GM12878 (cell line): ENCODE measurements around the gene EIF2B4. TPM values are rescaled to one million over a fixed set of nuclear protein-coding genes. Genes with fewer than 3 reads are reported as not detected.
A peak's percentile ranks its signal among the peaks of the same experiment; 100 is the strongest.

Experiments used
- ETV6 ChIP-seq, 2 experiments: fragments of 450-650 bp in 1 of 2; IDR thresholded peaks in 1 of 2; conservative IDR thresholded peaks in 1 of 2; 2 replicates each; pipeline ENCODE4 v1.6.1; 2014; ENCODE audit warnings: antibody characterized with exemption in 1 of 2, borderline replicate concordance in 1 of 2, low read depth in 1 of 2, mild to moderate bottlenecking in 1 of 2, moderate library complexity in 1 of 2
- KDM1A ChIP-seq: fragments of 200-600 bp; sonication (generic); IDR thresholded peaks from 2 replicates; pipeline ENCODE4 v1.6.1; 2016; ENCODE audit warnings: borderline replicate concordance
- MTA3 ChIP-seq: IDR thresholded peaks from 2 replicates; pipeline ENCODE4 v1.6.1; 2012; ENCODE audit warnings: low read length, inconsistent platforms, borderline replicate concordance
- MXI1 ChIP-seq: fragments of 150-350 bp; IDR thresholded peaks from 2 replicates; pipeline ENCODE4 v1.6.1; 2011; ENCODE audit warnings: low read depth, mild to moderate bottlenecking, inconsistent platforms, low read length, improper control_type of control experiment
- MYC ChIP-seq: IDR thresholded peaks from 2 replicates; pipeline ENCODE4 v1.6.1; 2011; ENCODE audit warnings: mild to moderate bottlenecking, low read length, moderate library complexity, inconsistent platforms; ENCODE audit not compliant: insufficient read depth, insufficient replicate concordance, insufficient read length, severe bottlenecking
- NR2C2 ChIP-seq: IDR thresholded peaks from 2 replicates; pipeline ENCODE4 v1.6.1; 2011; ENCODE audit warnings: borderline replicate concordance, low read depth; ENCODE audit not compliant: control insufficient read depth, insufficient read length
- RB1 ChIP-seq: fragments of 450-650 bp; formaldehyde crosslinking; IDR thresholded peaks from 2 replicates; pipeline ENCODE4 v1.6.1; 2017; ENCODE audit warnings: mild to moderate bottlenecking, borderline replicate concordance
- RELB ChIP-seq: fragments of 450-650 bp; IDR thresholded peaks from 2 replicates; pipeline ENCODE4 v1.6.1; 2017; ENCODE audit warnings: low read depth, mild to moderate bottlenecking, moderate library complexity
- SKIL ChIP-seq: fragments of 450-650 bp; IDR thresholded peaks from 2 replicates; pipeline ENCODE4 v1.6.1; 2017; ENCODE audit warnings: mild to moderate bottlenecking, low read depth, inconsistent platforms; ENCODE audit not compliant: poor library complexity, severe bottlenecking
- SPI1 ChIP-seq: IDR thresholded peaks from 2 replicates; pipeline ENCODE4 v1.6.1; 2011; ENCODE audit warnings: low read depth, mild to moderate bottlenecking, low read length, moderate library complexity, borderline replicate concordance; ENCODE audit not compliant: insufficient read depth
- TARDBP ChIP-seq: IDR thresholded peaks from 2 replicates; pipeline ENCODE4 v1.6.1; 2016; ENCODE audit warnings: borderline replicate concordance
- TCF3 ChIP-seq: IDR thresholded peaks from 2 replicates; pipeline ENCODE4 v1.6.1; 2012; ENCODE audit warnings: low read depth, mild to moderate bottlenecking, low read length, borderline replicate concordance; ENCODE audit not compliant: insufficient read depth
- USF2 ChIP-seq: IDR thresholded peaks from 2 replicates; pipeline ENCODE4 v1.6.1; 2011; ENCODE audit warnings: low read depth, low read length, improper control_type of control experiment, borderline replicate concordance
- ZBTB33 ChIP-seq: fragments of 450-650 bp; IDR thresholded peaks from 2 replicates; pipeline ENCODE4 v1.6.1; 2017; ENCODE audit warnings: mild to moderate bottlenecking
- ZSCAN29 ChIP-seq: fragments of 450-650 bp; IDR thresholded peaks from 2 replicates; pipeline ENCODE4 v1.6.1; 2017; ENCODE audit warnings: mild to moderate bottlenecking, moderate library complexity
- ZZZ3 ChIP-seq: IDR thresholded peaks from 2 replicates; pipeline ENCODE4 v1.6.1; 2011; ENCODE audit warnings: low read depth; ENCODE audit not compliant: control insufficient read depth, insufficient read length
- polyA plus RNA-seq, 11 experiments: library from polyadenylated mRNA; depleted of rRNA in 4 of 11; unstranded in 6 of 11; stranded (reverse) in 5 of 11; fragments of >200 nt; fragmentation: Nextera tagmentation in 4 of 11; fragmentation: Illumina TruSeq in 1 of 11; extraction: Ambion mirVana in 4 of 11; extraction: Trizol in 1 of 11; gene quantifications; 1 replicate in 1 of 11; 2 replicates in 10 of 11; pipeline versions ENCODE4 v1.2.1 to v1.2.3, GENCODE V29; 2011 to 2016; ENCODE audit warnings: inconsistent platforms in 2 of 11, missing spikeins in 2 of 11, low read depth in 1 of 11
- total RNA-seq, 4 experiments: library from RNA; depleted of rRNA in 3 of 4; stranded (reverse); fragments of >200 nt in 3 of 4; fragmentation: Illumina TruSeq in 1 of 4; extraction: Trizol in 1 of 4; gene quantifications; 2 replicates each; pipeline versions ENCODE4 v1.2.1 to v1.2.3, GENCODE V29; 2013 to 2021
- TF ChIP-seq, protein P1 (sequence below): fragments of 450-650 bp; IDR thresholded peaks from 2 replicates; pipeline ENCODE4 v1.6.1; 2014; ENCODE audit warnings: mild to moderate bottlenecking
- TF ChIP-seq, protein P2 (sequence below): fragments of 450-650 bp; IDR thresholded peaks from 2 replicates; pipeline ENCODE4 v1.6.1; 2016; ENCODE audit warnings: mild to moderate bottlenecking

EIF2B4 gene
- total and polyA plus RNA-seq, 10 of the 15 experiments (the other 5 are each of a cell fraction or from before 2014, with no cell fraction given) = 13.4 to 53.9 (median 27.5) TPM

GRCh38 chr2:27370816-27371620, 880 bp upstream of the EIF2B4 start (continued):
- TF ChIP-seq ETV6 (conservative IDR thresholded peaks at IDR 0.05 in 1 of 2, IDR thresholded peaks at IDR 0.05 in 1 of 2; ENCODE audit: borderline replicate concordance in 1 of 2, low read depth in 1 of 2) = no peak
- no peak for TF ChIP-seq USF2
- no peak for TF ChIP-seq KDM1A
- no peak for TF ChIP-seq TCF3
- peak; percentile 56 for TF ChIP-seq MYC
- TF ChIP-seq NR2C2 = no peak
- TF ChIP-seq SPI1 = peak; percentile 21; the same call in 1 of the 2 replicates
- TF ChIP-seq ZSCAN29 = no peak
- TF ChIP-seq RELB = 0 out of 2 replicates have a peak, but pooled peaks have one; percentile 12
- TF ChIP-seq, protein P1, sequence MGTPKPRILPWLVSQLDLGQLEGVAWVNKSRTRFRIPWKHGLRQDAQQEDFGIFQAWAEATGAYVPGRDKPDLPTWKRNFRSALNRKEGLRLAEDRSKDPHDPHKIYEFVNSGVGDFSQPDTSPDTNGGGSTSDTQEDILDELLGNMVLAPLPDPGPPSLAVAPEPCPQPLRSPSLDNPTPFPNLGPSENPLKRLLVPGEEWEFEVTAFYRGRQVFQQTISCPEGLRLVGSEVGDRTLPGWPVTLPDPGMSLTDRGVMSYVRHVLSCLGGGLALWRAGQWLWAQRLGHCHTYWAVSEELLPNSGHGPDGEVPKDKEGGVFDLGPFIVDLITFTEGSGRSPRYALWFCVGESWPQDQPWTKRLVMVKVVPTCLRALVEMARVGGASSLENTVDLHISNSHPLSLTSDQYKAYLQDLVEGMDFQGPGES = no peak
- no peak; the same call in 1 of the 2 replicates for TF ChIP-seq RB1
- peak; percentile 82 for TF ChIP-seq MXI1
- TF ChIP-seq, protein P2, sequence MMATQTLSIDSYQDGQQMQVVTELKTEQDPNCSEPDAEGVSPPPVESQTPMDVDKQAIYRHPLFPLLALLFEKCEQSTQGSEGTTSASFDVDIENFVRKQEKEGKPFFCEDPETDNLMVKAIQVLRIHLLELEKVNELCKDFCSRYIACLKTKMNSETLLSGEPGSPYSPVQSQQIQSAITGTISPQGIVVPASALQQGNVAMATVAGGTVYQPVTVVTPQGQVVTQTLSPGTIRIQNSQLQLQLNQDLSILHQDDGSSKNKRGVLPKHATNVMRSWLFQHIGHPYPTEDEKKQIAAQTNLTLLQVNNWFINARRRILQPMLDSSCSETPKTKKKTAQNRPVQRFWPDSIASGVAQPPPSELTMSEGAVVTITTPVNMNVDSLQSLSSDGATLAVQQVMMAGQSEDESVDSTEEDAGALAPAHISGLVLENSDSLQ = peak; percentile 51
- TF ChIP-seq MTA3 = no peak
- TF ChIP-seq TARDBP = no peak
- TF ChIP-seq ZZZ3 = no peak
- TF ChIP-seq ZBTB33 = no peak
- TF ChIP-seq SKIL = no peak
